Stimulated activated naive CD8-positive, alpha-beta T cell treated with anti-CD3 and anti-CD28 coated beads, Interleukin-15, amount 100 ng/mL, for 72 hours (primary cell): ENCODE data around the gene RUFY1.

Experiments used
- ATAC-seq: fragments of 150-1000 bp; cut with Tn5 transposase; 2 replicates; pipeline ENCODE4 v1.10.0; 2021; ENCODE audit warnings: mild to moderate bottlenecking, moderate library complexity
- DNase-seq, 2 donors: peaks; one replicate each; pipeline ENCODE4 v3.0.0; 2021 to 2022
- H3K27ac Mint-ChIP-seq, 2 donors: one replicate each; pipeline ENCODE4 v1.8.0; 2022; ENCODE audit warnings: mild to moderate bottlenecking in 2 of 2, mixed read lengths in 2 of 2, moderate library complexity in 2 of 2
- H3K27me3 Mint-ChIP-seq: one replicate; pipeline ENCODE4 v1.8.0; 2022; ENCODE audit warnings: mixed read lengths
- H3K4me1 Mint-ChIP-seq: one replicate; pipeline ENCODE4 v1.8.0; 2022; ENCODE audit warnings: mild to moderate bottlenecking, mixed read lengths
- H3K4me3 Mint-ChIP-seq, 2 donors: one replicate each; pipeline ENCODE4 v1.8.0; 2022; ENCODE audit warnings: mild to moderate bottlenecking in 2 of 2, mixed read lengths in 2 of 2, moderate library complexity in 1 of 2
- H3K9me3 Mint-ChIP-seq, 2 donors: one replicate each; pipeline ENCODE4 v1.8.0; 2022; ENCODE audit warnings: mixed read lengths in 2 of 2

Gene RUFY1

DNA sequence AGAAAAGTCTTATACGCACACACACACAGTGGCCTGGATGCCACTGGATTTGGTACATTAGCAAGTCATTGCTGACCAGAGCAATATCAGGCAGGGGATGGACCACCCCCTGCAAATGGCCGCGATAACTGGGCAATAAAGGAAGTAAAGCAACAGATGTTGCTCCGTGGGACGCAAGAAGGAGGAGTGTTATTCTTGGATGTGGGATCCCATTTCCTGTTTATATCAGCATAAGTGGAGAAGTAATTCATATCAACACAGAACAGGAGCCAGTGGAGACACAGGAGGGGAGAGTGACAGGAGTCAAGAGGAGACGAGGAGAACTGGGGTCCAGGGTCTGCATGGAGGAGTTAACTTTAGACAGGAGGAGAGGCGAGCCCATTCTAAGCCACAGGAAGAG is 18.4 kb downstream of the RUFY1 start:
- Mint-ChIP-seq H3K4me1 (no peaks in the 10 kb centered on the region), H3K27me3 (no peaks in the 10 kb centered on the region), H3K27ac (peak overlapping the region; percentile 49 to 86), H3K4me3 (no peak overlapping the region), H3K9me3 (no peaks in the 10 kb centered on the region)
- DNase-seq, result no peak
- no peak for ATAC-seq

DNA sequence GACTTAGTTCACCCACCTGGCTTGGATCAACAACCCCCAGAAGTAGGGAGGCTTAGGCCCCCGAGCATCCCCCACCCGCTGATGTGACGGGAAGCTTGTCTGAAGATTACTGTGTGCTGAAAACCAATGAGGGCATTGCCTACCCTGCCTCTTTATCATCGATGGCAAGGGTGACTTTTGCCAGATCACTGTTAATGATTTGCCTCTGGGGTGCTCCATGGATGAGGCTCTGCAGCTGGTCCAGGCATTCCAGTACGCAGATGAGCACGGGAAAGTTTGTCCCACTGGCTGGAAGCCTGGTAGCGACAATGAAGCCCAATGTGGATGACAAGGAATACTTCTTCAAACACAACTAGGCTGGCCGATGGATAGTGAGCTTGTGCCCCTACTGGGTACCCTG is 22.0 kb downstream of the RUFY1 start:
- Mint-ChIP-seq H3K4me1 (no peaks in the 10 kb centered on the region), H3K27me3 (no peaks in the 10 kb centered on the region), H3K9me3 (no peaks in the 10 kb centered on the region), H3K27ac (peak overlapping the region in 1 of 2 donors; percentile 63), H3K4me3 (no peak overlapping the region)
- ATAC-seq (no peak), DNase-seq (no peak)

GRCh38 chr5:179577286-179577960 is 27.1 kb downstream of the RUFY1 start:
- Mint-ChIP-seq H3K27me3 (no peaks in the 10 kb centered on the region), H3K4me3 (no peak overlapping the region), H3K9me3 (no peaks in the 10 kb centered on the region), H3K4me1 (no peaks in the 10 kb centered on the region), H3K27ac (no peak overlapping the region)
- no peak for DNase-seq
- no peak for ATAC-seq

DNA sequence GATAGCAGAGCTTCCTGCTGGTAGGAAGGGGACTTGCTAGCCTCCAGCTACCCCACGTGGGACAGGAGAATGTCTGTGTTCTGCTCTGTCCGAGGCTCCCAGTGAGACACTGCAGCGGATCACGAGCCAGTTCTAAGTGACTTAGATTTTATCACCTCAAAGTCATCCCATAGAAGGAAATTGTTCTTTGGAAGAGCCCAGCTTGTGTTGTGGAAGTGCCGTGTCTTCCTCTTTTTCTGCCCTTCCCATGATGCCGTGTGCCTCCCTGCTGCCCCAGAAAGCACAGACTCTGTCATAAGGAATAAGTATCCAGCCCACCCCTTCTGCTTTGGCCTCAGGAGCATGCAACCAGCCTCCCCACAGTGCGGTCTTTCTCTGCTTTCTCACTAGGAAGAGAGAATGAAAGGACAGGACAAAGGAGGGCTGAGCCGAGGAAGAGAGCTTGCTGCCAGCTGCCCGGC is 35.6 kb downstream of the RUFY1 start:
- no peaks in the 10 kb centered on the region for H3K9me3 Mint-ChIP-seq

GRCh38 chr5:179588166-179588565 is 37.8 kb downstream of the RUFY1 start:
- no peak overlapping the region for H3K4me3 Mint-ChIP-seq
- no peaks in the 10 kb centered on the region for H3K4me1 Mint-ChIP-seq
- ATAC-seq (no peak), DNase-seq (no peak)
- H3K9me3 Mint-ChIP-seq, result no peaks in the 10 kb centered on the region
- H3K27me3 Mint-ChIP-seq, result no peaks in the 10 kb centered on the region
- H3K27ac Mint-ChIP-seq, result peak overlapping the region; percentile 19 to 68

More for the DNA sequence above, 35.6 kb downstream of the RUFY1 start:
- H3K27me3 Mint-ChIP-seq, result no peaks in the 10 kb centered on the region
- H3K27ac Mint-ChIP-seq, result peak overlapping the region in 1 of 2 donors; percentile 81
- H3K4me1 Mint-ChIP-seq, result no peaks in the 10 kb centered on the region
- ATAC-seq (no peak), DNase-seq (no peak)
- no peak overlapping the region for H3K4me3 Mint-ChIP-seq

GRCh38 chr5:179595916-179596315 is 45.6 kb downstream of the RUFY1 start:
- ATAC-seq, result no peak
- no peak for DNase-seq
- no peak overlapping the region for H3K4me3 Mint-ChIP-seq
- no peak overlapping the region for H3K27ac Mint-ChIP-seq
- no peaks in the 10 kb centered on the region for H3K4me1 Mint-ChIP-seq
- H3K9me3 Mint-ChIP-seq, result no peaks in the 10 kb centered on the region
- no peaks in the 10 kb centered on the region for H3K27me3 Mint-ChIP-seq

- Mint-ChIP-seq H3K9me3 (no peaks in the 10 kb centered on the region), H3K4me3 (no peak overlapping the region), H3K27me3 (no peaks in the 10 kb centered on the region), H3K4me1 (no peaks in the 10 kb centered on the region), H3K27ac (no peak overlapping the region)
- DNase-seq, result no peak
- no peak for ATAC-seq
Measured at GRCh38 chr5:179596421-179596820, 46.1 kb downstream of the RUFY1 start.

DNA sequence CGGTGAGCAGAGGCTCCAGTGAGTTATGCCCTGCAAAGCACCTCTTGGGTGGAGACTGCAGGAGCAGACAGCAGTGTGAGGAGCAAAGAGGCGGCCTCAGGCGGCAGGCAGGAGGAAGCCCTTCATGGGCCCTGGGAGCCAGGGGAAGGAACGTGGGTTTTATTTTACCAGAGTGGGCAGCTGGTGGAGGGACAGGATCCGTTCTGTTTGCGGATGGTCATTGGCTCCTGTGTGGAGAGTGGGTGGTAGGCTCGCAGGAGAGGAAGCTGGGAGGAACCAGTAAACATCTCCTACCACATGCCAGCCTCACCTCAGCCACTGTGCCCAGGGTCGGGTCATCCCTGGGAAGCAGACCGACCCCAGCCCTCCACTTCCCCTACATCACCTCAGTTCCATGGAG is 48.7 kb downstream of the RUFY1 start:
- no peak for DNase-seq

DNA sequence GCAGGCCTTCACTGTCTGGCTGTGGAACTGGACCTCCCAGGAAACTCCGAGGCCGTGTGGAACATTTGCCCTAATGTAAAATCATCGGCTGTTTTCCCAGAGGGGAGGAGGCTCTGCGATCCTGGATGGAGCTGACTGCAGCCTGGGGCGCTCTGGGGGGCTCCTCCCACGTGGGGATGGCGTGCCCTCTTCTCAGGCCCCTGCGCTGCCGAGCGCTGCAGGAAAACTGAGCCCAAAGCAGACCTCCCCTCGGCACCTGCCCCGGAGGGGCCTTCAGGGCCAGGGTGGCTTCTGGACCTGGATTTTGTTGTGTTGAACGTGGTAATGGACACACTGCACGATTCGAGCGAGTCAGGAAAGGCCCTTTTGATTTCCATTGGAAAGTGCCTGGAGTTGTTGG is 49.2 kb downstream of the RUFY1 start:
- no peaks in the 10 kb centered on the region for H3K4me1 Mint-ChIP-seq
- no peak overlapping the region for H3K4me3 Mint-ChIP-seq
- no peak overlapping the region for H3K27ac Mint-ChIP-seq
- no peak for DNase-seq
- no peak for ATAC-seq
- no peaks in the 10 kb centered on the region for H3K9me3 Mint-ChIP-seq
- H3K27me3 Mint-ChIP-seq, result no peaks in the 10 kb centered on the region

More for the DNA sequence above, 48.7 kb downstream of the RUFY1 start:
- Mint-ChIP-seq H3K4me1 (no peaks in the 10 kb centered on the region), H3K9me3 (no peaks in the 10 kb centered on the region), H3K4me3 (no peak overlapping the region), H3K27me3 (no peaks in the 10 kb centered on the region), H3K27ac (peak overlapping the region; percentile 55 to 71)
- ATAC-seq, result no peak

- DNase-seq (no peak), ATAC-seq (no peak)
- no peaks in the 10 kb centered on the region for H3K9me3 Mint-ChIP-seq
- peak overlapping the region in 1 of 2 donors; percentile 78 for H3K27ac Mint-ChIP-seq
- H3K4me3 Mint-ChIP-seq, result no peak overlapping the region
- H3K27me3 Mint-ChIP-seq, result no peaks in the 10 kb centered on the region
- H3K4me1 Mint-ChIP-seq, result no peaks in the 10 kb centered on the region
Measured at GRCh38 chr5:179599973-179600372, 49.6 kb downstream of the RUFY1 start.

DNA sequence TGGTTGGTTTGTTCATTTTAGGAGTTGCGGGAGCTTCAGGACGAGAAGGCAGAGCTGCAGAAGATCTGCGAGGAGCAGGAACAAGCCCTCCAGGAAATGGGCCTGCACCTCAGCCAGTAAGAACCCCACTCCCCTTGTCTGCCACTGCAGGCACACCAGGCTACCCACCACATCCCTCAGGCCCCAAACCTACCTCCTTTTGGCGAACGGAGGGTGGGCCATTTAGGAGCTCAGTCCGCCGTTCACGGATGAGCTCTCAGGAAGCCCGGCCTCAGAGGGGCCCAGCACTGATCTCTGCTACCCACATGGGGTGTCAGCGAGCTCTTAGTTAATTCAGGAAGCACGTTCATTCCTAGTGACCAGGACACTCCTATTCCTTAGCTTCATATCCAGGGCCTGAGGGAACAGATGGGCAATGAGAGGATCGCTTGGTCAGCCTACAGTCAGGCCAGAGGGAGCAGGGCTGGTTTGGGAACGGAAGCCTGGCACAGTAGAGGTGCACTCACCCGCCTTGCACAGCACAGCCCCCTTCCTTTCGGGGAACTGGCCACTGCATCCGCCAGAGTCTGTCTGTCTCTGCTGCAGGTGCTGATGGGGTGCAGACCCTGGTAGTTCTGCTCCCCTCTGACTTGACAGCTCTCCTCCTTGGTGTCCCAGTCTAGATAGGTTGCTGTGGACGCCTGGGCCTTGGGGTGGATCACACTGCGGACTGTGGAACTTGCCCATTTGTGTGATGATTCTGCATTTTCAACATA is 51.7 kb downstream of the RUFY1 start:
- peaks cover 9% of the 10 kb centered on the region for H3K4me1 Mint-ChIP-seq
- peak overlapping the region in 1 of 2 donors; percentile 83 for H3K27ac Mint-ChIP-seq
- no peaks in the 10 kb centered on the region for H3K9me3 Mint-ChIP-seq
- no peaks in the 10 kb centered on the region for H3K27me3 Mint-ChIP-seq
- H3K4me3 Mint-ChIP-seq, result no peak overlapping the region
- no peak for DNase-seq
- no peak for ATAC-seq

- H3K4me3 Mint-ChIP-seq, result no peak overlapping the region
- H3K9me3 Mint-ChIP-seq, result no peaks in the 10 kb centered on the region
- no peak for ATAC-seq
- H3K4me1 Mint-ChIP-seq, result peaks cover 20% of the 10 kb centered on the region
- H3K27me3 Mint-ChIP-seq, result no peaks in the 10 kb centered on the region
- no peak overlapping the region for H3K27ac Mint-ChIP-seq
- no peak for DNase-seq
Measured at GRCh38 chr5:179603308-179603707, 53.0 kb downstream of the RUFY1 start.

GRCh38 chr5:179605026-179605833 is 54.9 kb downstream of the RUFY1 start:
- Mint-ChIP-seq H3K4me1 (peaks cover 39% of the 10 kb centered on the region), H3K27ac (peak overlapping the region; percentile 8 to 73), H3K9me3 (no peaks in the 10 kb centered on the region), H3K27me3 (no peaks in the 10 kb centered on the region), H3K4me3 (no peak overlapping the region)
- DNase-seq (no peak), ATAC-seq (no peak)

- DNase-seq (no peak), ATAC-seq (no peak)
- H3K4me3 Mint-ChIP-seq, result no peak overlapping the region
- peaks cover 48% of the 10 kb centered on the region for H3K4me1 Mint-ChIP-seq
- H3K9me3 Mint-ChIP-seq, result no peaks in the 10 kb centered on the region
- peak overlapping the region in 1 of 2 donors; percentile 63 for H3K27ac Mint-ChIP-seq
- no peaks in the 10 kb centered on the region for H3K27me3 Mint-ChIP-seq
Measured at GRCh38 chr5:179606071-179606909, 55.9 kb downstream of the RUFY1 start.

DNA sequence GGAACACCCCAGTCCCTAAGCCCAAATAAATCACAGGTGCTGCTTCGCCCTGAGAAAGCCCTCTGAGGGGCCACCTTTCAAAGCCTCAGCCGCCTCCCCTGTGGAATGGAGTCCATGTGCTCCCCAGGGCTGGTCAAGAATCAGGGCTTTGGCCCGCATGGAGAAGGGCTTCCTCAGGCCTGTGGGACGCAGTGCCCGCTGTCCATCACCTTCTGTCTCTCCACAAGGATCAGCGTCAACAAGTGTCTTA is 56.5 kb downstream of the RUFY1 start:
- peaks cover 51% of the 10 kb centered on the region for H3K4me1 Mint-ChIP-seq

More for the DNA sequence above, 56.5 kb downstream of the RUFY1 start:
- DNase-seq, result no peak
- ATAC-seq, result no peak
- H3K9me3 Mint-ChIP-seq, result no peaks in the 10 kb centered on the region
- H3K4me3 Mint-ChIP-seq, result no peak overlapping the region
- peak overlapping the region in 1 of 2 donors; percentile 63 for H3K27ac Mint-ChIP-seq
- H3K27me3 Mint-ChIP-seq, result no peaks in the 10 kb centered on the region
